Tibial artery (tissue), 4 donors: ENCODE measurements around the gene VEGFA.

Experiments
- DNase-seq, 2 donors: peaks; one replicate each; pipeline ENCODE4 v3.0.0-alpha.2; 2019
- H3K27ac ChIP-seq, 2 donors: fragments of 200-600 bp; sonication (generic) in 1 of 2; 1 replicate in 1 of 2; 2 replicates in 1 of 2; pipeline ENCODE4 v1.5.1; 2018 to 2019; ENCODE audit warnings: mild to moderate bottlenecking in 1 of 2
- H3K27me3 ChIP-seq, 2 donors: fragments of 200-600 bp; sonication (generic) in 1 of 2; one replicate each; pipeline versions ENCODE4 v1.5.1 to v1.6.0; 2016 to 2019
- H3K36me3 ChIP-seq, 3 donors: fragments of 200-600 bp; sonication (generic) in 2 of 3; one replicate each; pipeline ENCODE4 v1.5.1; 2016 to 2019; ENCODE audit warnings: mild to moderate bottlenecking in 2 of 3
- H3K4me1 ChIP-seq, 4 donors: fragments of 200-600 bp; sonication (generic) in 2 of 4; 1 replicate in 3 of 4; 2 replicates in 1 of 4; pipeline ENCODE4 v1.5.1; 2016 to 2019
- H3K4me3 ChIP-seq, 2 donors: fragments of 200-600 bp; sonication (generic) in 1 of 2; 1 replicate in 1 of 2; 2 replicates in 1 of 2; pipeline ENCODE4 v1.5.1; 2018 to 2019; ENCODE audit warnings: mild to moderate bottlenecking in 2 of 2
- H3K9me3 ChIP-seq, 3 donors: fragments of 200-600 bp; sonication (generic) in 1 of 3; one replicate each; pipeline ENCODE4 v1.5.1; 2016 to 2019
- CTCF ChIP-seq, 2 experiments: fragments of 200-600 bp in 1 of 2; fragments of 450-650 bp in 1 of 2; IDR thresholded peaks; one replicate each; pipeline ENCODE4 v1.5.1; 2017 to 2019; ENCODE audit warnings: antibody characterized with exemption in 2 of 2, mild to moderate bottlenecking in 1 of 2, moderate library complexity in 1 of 2
- intact Hi-C: fragments of 100-400 bp; cut with DNase I; formaldehyde crosslinking; loops from one replicate; pipeline ENCODE4 v1.15.0; 2023; ENCODE audit warnings: low total_unique reads

VEGFA gene

GRCh38 chr6:43736844-43737243 lies 33.2 kb upstream of the VEGFA start:
- TF ChIP-seq CTCF (IDR thresholded peaks at IDR 0.05) = no peak
- DNase-seq = no peak
- Histone ChIP-seq H3K4me1 (no peaks in the 10 kb centered on the region), H3K9me3 (no peaks in the 10 kb centered on the region), H3K36me3 (no peaks in the 10 kb centered on the region), H3K27me3 (no peaks in the 10 kb centered on the region), H3K4me3 (no peak overlapping the region), H3K27ac (no peak overlapping the region)
- intact Hi-C loops = no loop called here

GRCh38 chr6:43737272-43738081 lies 32.5 kb upstream of the VEGFA start:
- H3K36me3 ChIP-seq = no peaks in the 10 kb centered on the region
- TF ChIP-seq CTCF (IDR thresholded peaks at IDR 0.05) = no peak
- H3K27ac ChIP-seq = no peak overlapping the region
- no peaks in the 10 kb centered on the region for H3K9me3 ChIP-seq
- intact Hi-C loops = no loop called here
- no peak for DNase-seq
- no peaks in the 10 kb centered on the region for H3K4me1 ChIP-seq
- no peak overlapping the region for H3K4me3 ChIP-seq
- no peaks in the 10 kb centered on the region for H3K27me3 ChIP-seq

GRCh38 chr6:43738267-43738676 lies 31.7 kb upstream of the VEGFA start:
- Histone ChIP-seq H3K9me3 (no peaks in the 10 kb centered on the region), H3K4me3 (no peak overlapping the region), H3K27me3 (no peaks in the 10 kb centered on the region), H3K27ac (no peak overlapping the region), H3K36me3 (no peaks in the 10 kb centered on the region), H3K4me1 (no peaks in the 10 kb centered on the region)
- DNase-seq = no peak
- TF ChIP-seq CTCF (IDR thresholded peaks at IDR 0.05) = no peak
- intact Hi-C loops = no loop called here

GRCh38 chr6:43738877-43739641 lies 31.0 kb upstream of the VEGFA start:
- Histone ChIP-seq H3K27ac (no peak overlapping the region), H3K27me3 (no peaks in the 10 kb centered on the region), H3K36me3 (no peaks in the 10 kb centered on the region), H3K4me1 (no peaks in the 10 kb centered on the region), H3K9me3 (no peaks in the 10 kb centered on the region), H3K4me3 (no peak overlapping the region)
- TF ChIP-seq CTCF (IDR thresholded peaks at IDR 0.05) = no peak
- DNase-seq = no peak
- intact Hi-C loops = no loop called here

GRCh38 chr6:43739642-43740091 lies 30.3 kb upstream of the VEGFA start:
- DNase-seq = no peak
- TF ChIP-seq CTCF (IDR thresholded peaks at IDR 0.05) = no peak
- Histone ChIP-seq H3K4me3 (no peak overlapping the region), H3K27me3 (no peaks in the 10 kb centered on the region), H3K27ac (no peak overlapping the region), H3K4me1 (no peaks in the 10 kb centered on the region), H3K9me3 (no peaks in the 10 kb centered on the region), H3K36me3 (no peaks in the 10 kb centered on the region)
- intact Hi-C loops = no loop called here
